Keratinocyte (primary cell): Measurements from ENCODE around the gene ISYNA1.

ENCODE experiments used
- CTCF ChIP-seq, 3 experiments: IDR thresholded peaks in 1 of 3; conservative IDR thresholded peaks in 1 of 3; optimal IDR thresholded peaks in 1 of 3; 2 replicates in 2 of 3; 3 replicates in 1 of 3; pipeline versions ENCODE3 to v1.5.1; 2011; ENCODE audit warnings: low read length in 3 of 3, mild to moderate bottlenecking in 3 of 3, moderate library complexity in 2 of 3, control low read depth in 1 of 3, inconsistent platforms in 1 of 3; ENCODE audit not compliant: insufficient read depth in 2 of 3; ENCODE audit errors: extremely low read depth in 1 of 3
- EZH2 ChIP-seq: IDR thresholded peaks from one replicate; pipeline ENCODE4 v1.6.1; 2012; ENCODE audit warnings: inconsistent platforms, mild to moderate bottlenecking, low read length, moderate library complexity

- TF ChIP-seq CTCF (optimal IDR thresholded peaks at IDR 0.05 in 1 of 3, IDR thresholded peaks at IDR 0.05 in 1 of 3, conservative IDR thresholded peaks at IDR 0.05 in 1 of 3; ENCODE audit: extremely low read depth in 1 of 3, insufficient read depth in 2 of 3, low read length in 3 of 3) (no peak), EZH2 (no peak)
These were observed 5.0 kb upstream of the ISYNA1 start for GRCh38 chr19:18442941-18443340.
